Adrenal gland (tissue), 12 donors: ENCODE measurements around the gene KIF9. TPM values are rescaled to one million over a fixed set of nuclear protein-coding genes. Genes with fewer than 3 reads are reported as not detected.
A peak's percentile ranks its signal among the peaks of the same experiment; 100 is the strongest.

Source experiments
- DNase-seq, 7 donors: peaks; one replicate each; pipeline ENCODE4 v3.0.0-alpha.2; 2019 to 2020
- H3K27ac ChIP-seq, 5 donors: fragments of 200-600 bp; sonication (generic) in 4 of 5; 1 replicate in 3 of 5; 2 replicates in 2 of 5; pipeline versions ENCODE4 v1.5.1 to v1.8.0; 2016 to 2020; ENCODE audit warnings: mild to moderate bottlenecking in 1 of 5
- H3K27me3 ChIP-seq: fragments of 200-600 bp; 2 replicates; pipeline ENCODE4 v1.8.0; 2021
- H3K36me3 ChIP-seq, 2 donors: fragments of 200-600 bp; replicated peaks in 1 of 2; 1 replicate in 1 of 2; 2 replicates in 1 of 2; pipeline versions ENCODE4 v1.5.1 to v1.8.0; 2018 to 2022
- H3K4me1 ChIP-seq, 2 donors: fragments of 200-600 bp; replicated peaks in 1 of 2; 1 replicate in 1 of 2; 2 replicates in 1 of 2; pipeline versions ENCODE4 v1.5.1 to v1.8.0; 2018 to 2021
- H3K4me3 ChIP-seq, 4 donors: fragments of 200-600 bp; sonication (generic) in 3 of 4; one replicate each; pipeline ENCODE4 v1.5.1; 2016 to 2018
- H3K9me3 ChIP-seq, 3 donors: fragments of 200-600 bp; sonication (generic) in 1 of 3; replicated peaks in 1 of 3; 1 replicate in 2 of 3; 2 replicates in 1 of 3; pipeline versions ENCODE4 v1.5.1 to v1.8.0; 2016 to 2021
- CTCF ChIP-seq, 6 experiments: fragments of 450-650 bp in 4 of 6; fragments of 200-600 bp in 2 of 6; sonication (generic) in 1 of 6; IDR thresholded peaks; 1 replicate in 5 of 6; 2 replicates in 1 of 6; pipeline versions ENCODE4 v1.5.1 to v1.8.0; 2016 to 2021; ENCODE audit warnings: antibody characterized with exemption in 6 of 6, mild to moderate bottlenecking in 2 of 6, moderate library complexity in 1 of 6
- POLR2A ChIP-seq, 2 donors: fragments of 450-650 bp; IDR thresholded peaks; one replicate each; pipeline ENCODE4 v1.6.1; 2017; ENCODE audit warnings: antibody characterized with exemption in 2 of 2, mild to moderate bottlenecking in 2 of 2, moderate library complexity in 1 of 2
- WGBS, 4 donors: extraction: QIAGEN DNeasy Blood & Tissue Kit in 2 of 4; methylation state at CpG; one replicate each; pipeline versions ENCODE4 v1.1.5 to v1.1.7; 2013 to 2017; 5-methylcytosine and 5-hydroxymethylcytosine counted together
- intact Hi-C, 2 donors: fragments of 100-400 bp; cut with DNase I; formaldehyde crosslinking; loops; one replicate each; pipeline versions ENCODE4 v1.14.1 to v1.15.0; 2022 to 2023
- polyA plus RNA-seq, 3 donors: library from polyadenylated mRNA; stranded (reverse); fragments of 200-250 nt in 2 of 3; fragments of 350-450 nt in 1 of 3; fragmentation: Illumina TruSeq in 1 of 3; extraction: RNeasy Lipid Tissue Mini Kit (QIAGEN cat#74804) in 1 of 3; gene quantifications; one replicate each; pipeline ENCODE4 v1.2.3, GENCODE V29; 2013 to 2014
- total RNA-seq, 9 donors: library from RNA; depleted of rRNA in 4 of 9; stranded (reverse); fragments of >200 nt in 4 of 9; fragments of 120-200 nt in 1 of 9; fragmentation: NEBNext Ultra II Directional in 1 of 9; extraction: Animal tissue kit (Norgen Biotek cat#: 25700) in 1 of 9; gene quantifications; one replicate each; pipeline versions ENCODE4 v1.1.0 to v1.2.4, GENCODE V29; 2013 to 2023
- donor health status: healthy with polysubstance abuse.
- donor health status: Bipolar disorder and iron deficiency.
- donor health status: DM: yes; HTN: yes; CAD: no.
- donor health status: DM: no; HTN: no; CAD: no.
- donor health status: DM: no; HTN: no; CAD: no.
- donor health status: DM: yes; HTN: yes; CAD: no.

The KIF9 gene
- total and polyA plus RNA-seq, 12 donors = 1.1 to 12.8 (median 5.5) TPM

- no peak for DNase-seq
- H3K9me3 ChIP-seq = no peaks in the 10 kb centered on the region
- no peaks in the 10 kb centered on the region for H3K4me1 ChIP-seq
- no peak for TF ChIP-seq CTCF (IDR thresholded peaks at IDR 0.05)
- TF ChIP-seq POLR2A (IDR thresholded peaks at IDR 0.05) = no peak
- H3K27ac ChIP-seq = no peak overlapping the region
- H3K36me3 ChIP-seq = no peaks in the 10 kb centered on the region
- intact Hi-C loops = loop anchor here in 1 of 2 donors (10.0 kb wide), 1 partner anchor 81 kb away; no protein-coding TSS in a partner anchor
- no peaks in the 10 kb centered on the region for H3K27me3 ChIP-seq
- WGBS, 4 donors = 86 to 89% (median 87%) methylated on average over 7 to 9 of the region's 9 CpGs
- no peak overlapping the region for H3K4me3 ChIP-seq
Measured at GRCh38 chr3:47243419-47244147, 39.0 kb downstream of the KIF9 start.

GRCh38 chr3:47239929-47240328, 42.7 kb downstream of the KIF9 start:
- intact Hi-C loops = loop anchor here in 1 of 2 donors (10.0 kb wide), 1 partner anchor 85 kb away; no protein-coding TSS in a partner anchor
- H3K4me3 ChIP-seq = no peak overlapping the region
- H3K9me3 ChIP-seq = no peaks in the 10 kb centered on the region
- no peak for DNase-seq
- no peaks in the 10 kb centered on the region for H3K36me3 ChIP-seq
- 87 to 92% (median 91%) methylated on average over 6 of the region's 6 CpGs; no CpG with 5 or more reads in 1 of the 4 donors for WGBS, 4 donors
- H3K4me1 ChIP-seq = no peaks in the 10 kb centered on the region
- no peaks in the 10 kb centered on the region for H3K27me3 ChIP-seq
- H3K27ac ChIP-seq = no peak overlapping the region
- TF ChIP-seq POLR2A (IDR thresholded peaks at IDR 0.05) (no peak), CTCF (IDR thresholded peaks at IDR 0.05) (no peak)

GRCh38 chr3:47238017-47238416, 44.6 kb downstream of the KIF9 start:
- Histone ChIP-seq H3K27ac (no peak overlapping the region), H3K4me1 (no peaks in the 10 kb centered on the region), H3K9me3 (no peaks in the 10 kb centered on the region), H3K4me3 (no peak overlapping the region), H3K36me3 (no peaks in the 10 kb centered on the region), H3K27me3 (no peaks in the 10 kb centered on the region)
- DNase-seq = no peak
- WGBS, 4 donors = 91 to 93% (median 93%) methylated on average over 3 of the region's 3 CpGs
- TF ChIP-seq POLR2A (IDR thresholded peaks at IDR 0.05) = no peak
- no peak for TF ChIP-seq CTCF (IDR thresholded peaks at IDR 0.05)
- intact Hi-C loops = no loop called here

GRCh38 chr3:47228088-47228487, 54.5 kb downstream of the KIF9 start:
- Histone ChIP-seq H3K4me3 (peak overlapping the region in 1 of 4 donors; percentile 32), H3K9me3 (no peaks in the 10 kb centered on the region), H3K36me3 (no peaks in the 10 kb centered on the region), H3K27ac (peak overlapping the region in 3 of 5 donors; percentile 5 to 68 (median 7)), H3K27me3 (no peaks in the 10 kb centered on the region), H3K4me1 (peaks cover 0 to 19% of the 10 kb centered on the region in 2 donors)
- TF ChIP-seq CTCF (IDR thresholded peaks at IDR 0.05) (no peak), POLR2A (IDR thresholded peaks at IDR 0.05) (no peak)
- 26 to 67% (median 49%) methylated on average over 1 of the region's 1 CpG for WGBS, 4 donors
- intact Hi-C loops = no loop called here
- peak in 1 of 7 donors; percentile 14 for DNase-seq
